ENCODE results near the gene VAV3.
"Not testable (repeated sequence)": the region's sequence is repeated elsewhere in the genome, so short reads cannot be mapped to it uniquely, and the experiment has no call there.

Gene VAV3

DNA sequence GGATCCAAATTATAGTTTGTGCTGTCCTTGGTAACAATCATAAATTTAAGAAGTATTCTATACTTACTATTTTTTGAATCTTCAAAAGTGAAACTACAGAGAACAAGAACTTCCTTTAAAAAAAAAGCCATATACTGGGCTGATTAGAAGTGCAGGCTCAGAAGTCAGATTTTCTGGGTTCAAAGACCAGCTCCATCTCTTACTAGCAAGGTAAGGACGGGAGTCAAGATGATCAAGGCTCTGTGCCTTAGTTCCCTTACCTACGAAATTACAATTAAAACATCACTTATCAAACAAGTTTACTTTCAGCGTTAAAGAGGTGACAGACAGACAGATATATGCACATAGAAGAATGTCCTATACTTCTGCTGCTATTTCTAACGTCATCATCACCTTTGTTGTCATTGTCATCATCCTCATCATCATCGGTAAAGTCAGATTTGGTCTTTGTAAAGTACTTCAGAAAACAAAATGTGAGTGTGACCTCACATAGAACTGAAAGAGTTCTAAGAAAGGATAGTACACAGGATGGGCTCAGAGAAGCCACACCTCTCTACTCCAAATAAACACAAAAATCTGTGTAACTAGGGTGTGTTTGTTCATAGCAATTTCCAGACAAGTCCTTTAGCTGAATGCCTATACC lies 178.7 kb downstream of the VAV3 start:
- no peak for DNase-seq

DNA sequence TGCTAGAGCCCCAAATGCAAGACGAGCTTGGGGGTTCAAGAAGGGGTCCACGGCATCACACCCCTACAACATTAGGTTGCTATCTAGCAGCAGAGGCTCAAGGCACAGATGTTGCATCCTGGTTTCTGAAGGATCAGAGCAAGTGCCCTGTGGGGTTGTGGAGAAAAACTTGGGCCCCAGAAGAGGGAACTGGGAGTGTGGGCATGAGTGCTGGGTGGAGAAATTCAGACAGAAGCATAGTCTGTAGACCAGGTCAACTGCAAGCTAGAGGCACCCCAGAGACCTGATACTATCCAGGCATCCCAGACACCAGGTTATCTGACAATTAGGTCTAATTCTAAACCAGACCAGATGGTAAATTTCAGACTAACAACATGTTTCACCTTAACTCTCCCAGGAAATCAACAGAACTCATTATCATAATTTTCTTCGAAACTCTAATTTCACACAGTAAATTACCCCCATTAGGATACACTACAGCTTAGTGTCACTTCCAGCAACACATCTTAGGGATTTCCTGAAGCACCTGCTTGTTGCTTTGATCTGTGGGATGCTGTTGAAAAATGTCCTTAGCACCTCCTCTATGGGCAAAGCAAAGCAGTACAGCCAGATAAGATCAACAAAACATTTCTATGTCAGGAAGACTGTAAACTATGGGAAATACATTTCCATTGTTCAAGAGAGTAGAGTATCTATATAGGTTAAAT lies 179.3 kb downstream of the VAV3 start:
- DNase-seq: no peak

DNA sequence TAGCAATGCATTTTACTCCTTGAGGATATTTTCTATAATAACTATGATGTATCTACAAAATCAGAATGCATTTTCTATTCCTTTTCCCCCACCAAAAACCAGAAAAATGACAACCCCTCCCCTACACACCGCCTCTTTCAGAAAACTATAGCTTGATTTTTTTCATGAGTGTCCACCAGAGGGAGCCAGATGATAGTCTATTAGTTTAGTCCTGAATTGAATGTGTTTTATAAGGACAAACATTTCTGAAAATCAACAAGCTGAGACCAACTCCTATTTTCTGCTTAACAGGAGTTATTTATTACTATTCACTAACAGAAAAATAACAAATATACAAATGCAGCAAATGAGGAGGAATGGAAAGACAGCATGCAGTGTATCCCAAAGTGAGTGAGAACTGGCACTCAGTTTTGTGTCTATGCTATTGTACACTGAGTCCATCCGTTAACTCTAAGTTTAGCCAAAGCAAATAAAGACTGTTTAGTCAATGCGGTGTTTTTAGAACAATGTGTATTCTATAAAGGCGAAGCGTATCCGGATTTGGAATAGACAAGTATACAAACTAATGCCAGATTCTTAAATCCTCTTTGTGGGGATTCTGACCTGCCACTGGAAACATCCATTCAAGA lies 182.6 kb downstream of the VAV3 start:
- no peak for DNase-seq

DNA sequence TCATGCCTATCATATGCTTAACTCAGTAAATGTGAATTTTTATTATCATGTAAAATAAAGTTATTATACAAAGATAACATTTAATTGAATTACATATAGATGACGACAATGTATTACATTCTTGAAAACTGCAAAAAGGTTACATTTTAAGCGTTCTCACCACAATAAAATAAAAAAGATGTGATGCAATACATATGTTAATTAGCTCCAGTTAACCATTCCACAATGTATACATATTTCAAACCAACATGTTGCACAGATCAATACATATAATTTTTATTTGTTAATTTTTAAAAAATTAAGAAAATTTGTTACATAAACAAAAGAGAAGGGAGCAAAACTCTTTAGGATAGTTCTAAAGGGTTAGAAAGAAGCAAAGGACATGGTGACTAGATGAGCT lies 183.7 kb downstream of the VAV3 start:
- no peak for DNase-seq

DNA sequence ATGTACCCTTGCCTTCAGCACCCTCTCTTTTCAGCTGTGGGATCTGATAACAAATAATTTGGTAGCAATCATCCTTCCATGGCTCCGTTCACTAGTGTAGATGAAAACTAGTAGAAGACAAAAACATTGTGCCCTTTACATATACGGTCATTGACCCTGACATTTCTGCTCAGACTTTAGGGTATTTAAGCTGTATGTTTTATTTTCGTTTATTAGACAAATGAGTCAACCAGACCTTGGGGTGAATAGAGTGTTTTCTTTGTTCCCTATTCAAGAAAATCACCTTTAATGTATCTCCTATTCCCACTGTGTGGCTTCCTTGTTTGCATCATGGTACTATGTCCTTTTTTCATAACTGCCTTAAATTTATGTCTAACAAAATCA lies 187.3 kb downstream of the VAV3 start:
- DNase-seq: no peak

DNA sequence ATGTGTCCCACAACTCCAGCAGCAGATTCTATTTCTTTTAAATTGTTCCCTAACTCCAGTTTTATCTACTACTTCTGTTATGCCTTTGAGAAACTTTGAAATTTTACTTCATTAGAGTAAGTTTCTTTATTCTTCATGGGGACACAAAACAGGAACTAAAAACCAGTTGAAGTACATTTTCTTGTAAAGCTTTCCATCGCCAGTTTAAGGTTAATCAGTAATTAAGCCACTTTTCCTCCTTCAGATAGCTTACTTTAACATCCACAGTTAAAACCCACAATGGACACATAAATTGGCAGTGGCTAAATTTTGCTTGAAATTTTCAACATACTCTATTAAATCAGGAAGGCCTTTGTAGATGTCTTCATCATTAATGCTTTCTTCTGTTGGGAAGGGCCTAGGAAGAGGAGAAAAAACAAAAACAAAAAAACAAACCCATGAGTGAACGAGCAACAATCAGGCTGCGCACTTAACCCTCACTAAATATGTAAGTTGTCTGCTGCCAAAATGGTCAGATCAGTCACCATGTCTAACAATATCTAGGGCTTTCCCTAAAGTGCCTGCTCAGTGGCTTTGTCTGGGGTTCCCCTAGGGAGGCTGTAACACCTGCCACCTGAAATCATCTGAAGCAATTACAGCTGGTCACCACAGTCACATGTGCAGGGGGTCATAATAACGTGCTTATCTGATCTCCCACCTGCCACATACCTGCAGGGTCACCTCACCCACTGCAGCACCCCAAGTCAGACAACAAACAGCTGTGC lies 187.9 kb downstream of the VAV3 start:
- DNase-seq: no peak

DNA sequence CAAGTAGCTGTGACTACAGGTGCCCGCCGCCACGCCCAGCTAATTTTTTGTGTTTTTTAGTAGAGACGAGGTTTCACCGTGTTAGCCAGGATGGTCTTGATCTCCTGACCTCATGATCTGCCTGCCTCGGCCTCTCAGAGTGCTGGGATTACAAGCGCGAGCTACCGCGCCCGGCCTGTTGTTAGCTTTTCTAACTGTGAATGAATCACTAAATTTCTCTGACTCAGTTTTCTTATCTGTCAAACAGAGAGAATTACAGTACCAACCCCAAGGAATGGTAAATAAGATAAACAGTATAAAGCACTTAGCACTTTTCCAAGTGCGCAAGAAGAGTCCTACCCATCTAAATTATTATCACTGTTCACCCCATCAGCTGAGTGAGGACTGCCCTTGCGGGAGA lies 193.6 kb downstream of the VAV3 start:
- DNase-seq: no peak

DNA sequence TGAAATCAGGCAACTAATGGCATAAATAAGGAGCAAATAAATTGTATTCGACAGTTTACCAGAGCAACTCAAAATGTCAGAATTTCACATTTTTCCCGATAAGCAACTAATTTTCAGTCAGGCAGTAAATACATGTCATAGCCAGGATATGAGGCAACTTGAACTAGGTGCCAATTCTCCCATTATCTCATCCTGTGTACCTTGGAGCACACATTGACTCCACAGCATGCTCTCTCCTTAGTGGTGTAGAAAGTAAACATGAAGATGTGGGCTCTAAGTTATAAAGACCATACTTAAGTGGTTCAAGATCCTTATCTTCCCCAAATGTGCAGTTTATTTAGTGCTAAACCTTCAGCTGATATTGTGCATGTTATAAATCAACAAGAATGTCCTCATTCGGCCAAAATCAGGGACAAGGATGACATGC lies 197.8 kb downstream of the VAV3 start:
- no peak for DNase-seq

DNA sequence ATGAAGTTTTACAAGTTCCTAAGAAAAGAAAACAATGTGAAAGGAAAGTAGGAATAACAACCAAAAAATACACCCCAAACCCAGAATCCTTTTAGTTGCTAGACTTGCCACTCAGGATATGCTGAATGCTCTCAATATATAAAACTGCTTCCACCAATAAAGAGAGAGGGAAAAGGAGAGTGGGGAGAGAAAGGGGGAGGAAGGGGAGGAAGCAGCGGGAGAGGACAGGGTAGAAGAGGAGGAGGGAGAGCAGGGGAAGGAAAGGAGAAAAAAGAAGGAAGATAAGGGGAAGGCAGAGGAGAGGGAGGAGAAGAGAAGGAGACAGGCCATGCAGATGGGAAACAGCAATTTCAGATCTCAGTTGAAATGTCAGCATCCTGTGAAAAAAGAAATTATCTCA lies 198.4 kb downstream of the VAV3 start:
- no peak for DNase-seq

DNA sequence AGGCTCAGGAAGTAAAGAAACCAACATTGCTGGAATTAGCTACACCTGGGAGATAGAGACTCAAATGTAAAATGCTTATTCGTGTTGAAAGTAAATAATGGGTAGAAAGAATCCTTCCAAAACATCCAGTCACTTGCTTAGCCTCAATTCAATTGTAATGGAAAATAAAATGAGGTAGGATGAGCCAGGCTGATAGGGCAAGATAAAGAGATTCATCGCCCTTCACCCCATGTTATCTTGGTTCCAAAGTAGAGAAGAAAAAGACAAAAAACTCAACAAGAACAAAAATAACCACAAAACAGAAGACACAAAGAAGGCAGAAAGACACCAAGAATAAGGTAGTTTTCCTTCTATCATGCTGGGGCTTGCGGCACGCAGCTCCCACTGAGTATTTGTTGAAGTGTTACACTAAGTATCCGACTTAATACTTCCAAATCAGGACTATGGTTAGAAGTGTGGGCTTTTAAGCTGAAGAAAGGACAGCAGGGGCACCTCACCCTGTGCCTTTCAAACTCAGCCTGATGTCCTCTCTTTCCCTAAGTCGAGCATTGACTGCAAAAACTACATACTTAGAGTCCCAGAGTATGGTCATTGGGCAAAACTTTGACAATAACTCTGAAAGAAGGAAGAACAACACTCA lies 202.1 kb downstream of the VAV3 start:
- DNase-seq: no peak

DNA sequence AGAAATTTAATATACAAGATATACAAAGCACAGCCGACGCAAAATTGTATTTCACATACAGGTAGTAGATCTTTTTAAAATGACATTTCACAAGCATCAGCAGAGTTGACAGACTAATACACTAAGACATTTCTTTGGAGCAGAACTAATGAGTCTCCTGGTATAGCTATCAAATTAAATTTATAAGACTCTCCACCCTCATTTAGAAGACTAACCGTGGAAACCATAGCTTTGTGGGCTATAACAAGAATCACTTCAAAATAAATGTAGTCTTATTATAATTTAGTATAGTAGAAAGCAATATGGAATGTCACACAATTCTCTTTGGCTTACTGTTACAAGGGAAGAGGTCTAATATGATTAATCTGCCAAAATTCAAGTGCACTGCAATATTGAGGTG lies 204.9 kb downstream of the VAV3 start:
- DNase-seq: no peak

DNA sequence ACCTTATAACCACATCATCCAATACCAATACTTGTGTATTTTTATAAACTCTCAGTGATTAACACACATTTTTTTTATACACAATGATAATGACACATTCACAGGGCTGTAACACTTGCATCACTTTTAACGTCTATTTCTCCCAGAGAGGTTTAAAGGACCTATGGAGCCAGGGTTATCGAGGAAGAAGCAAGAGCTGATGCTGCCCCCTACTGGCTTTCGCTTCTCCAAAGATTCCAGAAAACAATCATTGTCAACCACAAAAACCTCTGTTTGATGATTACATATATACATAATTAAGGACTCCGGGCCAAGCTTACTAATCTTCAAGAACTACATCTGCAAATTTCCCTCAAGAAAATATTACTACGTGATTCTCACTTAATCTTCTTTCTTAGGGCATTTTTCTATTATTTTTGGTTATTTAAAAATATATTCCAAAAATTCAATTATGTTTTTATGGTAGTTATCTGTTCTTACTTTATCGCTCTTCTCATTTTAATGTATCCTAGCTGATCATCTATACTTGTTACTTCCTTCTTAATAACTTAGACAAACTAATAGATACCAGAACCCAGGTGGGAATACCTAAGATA lies 214.5 kb downstream of the VAV3 start:
- DNase-seq: no peak

DNA sequence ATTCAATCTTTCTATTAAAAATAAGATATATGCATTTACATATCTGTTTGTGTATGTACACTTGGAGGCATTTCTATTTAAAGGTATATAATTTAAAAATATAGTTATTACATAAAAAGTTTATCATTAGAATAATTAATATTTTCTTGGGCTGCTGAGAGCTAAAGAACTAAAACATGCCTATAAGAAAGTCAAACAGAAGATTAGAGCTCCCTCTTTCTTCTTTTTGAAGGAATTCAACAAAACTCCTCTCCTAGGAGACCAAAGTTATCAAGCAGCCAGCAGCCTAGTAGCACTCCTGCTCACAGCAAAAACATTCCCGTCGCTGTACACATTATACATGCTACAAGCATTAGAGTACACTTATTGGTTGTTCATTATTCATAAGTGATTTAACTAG lies 216.4 kb downstream of the VAV3 start:
- DNase-seq: no peak

DNA sequence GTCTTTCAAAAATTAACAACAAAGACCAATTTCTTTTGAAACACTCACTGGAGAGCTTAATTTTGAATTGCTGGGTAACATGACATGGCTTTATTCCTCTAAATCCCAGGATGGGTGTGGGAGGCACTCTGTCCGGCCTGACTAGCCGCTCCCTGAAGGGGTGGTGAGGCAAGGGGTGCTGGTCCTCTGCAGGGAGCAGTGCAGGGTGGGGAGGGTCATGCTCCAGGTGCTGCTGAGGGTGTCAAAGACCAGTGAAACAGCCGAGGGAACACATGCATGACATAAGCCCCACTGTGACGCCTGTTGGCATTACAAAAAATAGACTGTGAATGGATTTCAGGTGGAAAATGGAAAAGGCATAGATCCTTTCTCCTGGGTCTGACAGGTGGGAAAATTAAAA lies 223.7 kb downstream of the VAV3 start:
- DNase-seq: no peak

DNA sequence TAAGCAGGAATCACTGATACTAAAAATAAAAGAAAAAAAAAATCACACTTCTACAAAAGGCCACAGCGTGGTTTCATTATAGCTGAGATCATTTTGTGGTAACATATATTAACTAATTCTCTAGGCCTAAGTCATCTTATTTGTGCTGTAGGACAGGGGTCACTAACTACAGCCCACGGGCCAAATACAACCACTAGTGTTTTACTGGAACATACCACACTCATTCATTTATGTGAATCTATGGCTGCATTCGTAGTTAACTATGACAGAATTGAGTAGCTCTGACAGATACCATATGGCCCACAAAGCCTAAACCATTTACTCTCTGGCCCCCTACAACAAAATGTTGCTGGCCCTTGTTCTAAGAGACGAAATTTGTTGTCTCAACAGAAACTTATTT lies 224.4 kb downstream of the VAV3 start:
- no peak for DNase-seq

DNA sequence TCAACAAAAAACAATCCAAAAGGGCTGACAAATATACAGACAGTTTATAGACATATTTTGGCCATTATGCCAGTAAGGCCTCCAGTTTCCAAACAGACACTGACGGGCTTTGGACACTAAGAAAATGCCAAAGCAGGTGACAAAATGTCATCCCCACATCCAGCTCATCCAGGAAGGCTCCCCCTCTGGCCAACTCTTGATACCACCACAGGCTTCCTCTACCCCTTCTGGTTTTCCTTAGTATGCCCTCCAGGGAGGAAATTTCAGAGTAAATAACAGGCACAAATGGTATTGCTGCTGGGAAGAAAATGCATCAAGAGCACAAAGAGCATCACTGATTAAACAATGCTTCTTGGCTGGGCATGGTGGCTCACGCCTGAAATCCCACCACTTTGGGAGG lies 225.3 kb downstream of the VAV3 start:
- DNase-seq: no peak

DNA sequence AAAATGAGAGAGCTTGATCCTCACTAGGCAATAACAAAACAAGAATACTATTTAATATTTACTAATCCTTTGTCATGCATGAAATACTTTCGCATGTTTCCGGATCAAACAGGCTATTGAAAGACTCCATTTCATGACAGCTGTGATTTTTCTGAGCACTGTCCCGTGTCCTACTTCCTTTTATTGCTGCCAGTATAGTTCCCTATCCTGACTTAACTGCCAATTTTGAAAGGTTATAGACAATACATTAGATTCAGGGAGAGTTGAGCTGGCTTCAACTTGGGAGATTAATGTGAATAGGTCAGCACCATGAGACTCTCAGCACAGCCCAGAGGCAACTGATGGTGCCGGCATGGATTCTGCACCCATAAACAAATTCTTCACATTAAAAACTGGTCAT lies 225.8 kb downstream of the VAV3 start:
- no peak for DNase-seq

DNA sequence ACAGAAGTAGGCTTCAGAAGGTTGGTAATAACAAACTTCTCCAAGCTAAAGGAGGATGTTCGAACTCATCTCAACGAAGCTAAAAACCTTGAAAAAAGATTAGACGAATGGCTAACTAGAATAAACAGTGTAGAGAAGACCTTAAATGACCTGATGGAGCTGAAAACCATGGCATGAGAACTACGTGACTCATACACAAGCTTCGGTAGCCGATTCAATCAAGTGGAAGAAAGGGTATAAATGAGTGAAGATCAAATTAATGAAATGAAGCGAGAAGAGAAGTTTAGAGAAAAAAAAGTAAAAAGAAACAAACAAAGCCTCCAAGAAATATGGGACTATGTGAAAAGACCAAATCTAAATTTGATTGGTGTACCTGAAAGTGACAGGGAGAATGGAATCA lies 231.6 kb downstream of the VAV3 start:
- not testable (repeated sequence) for DNase-seq

DNA sequence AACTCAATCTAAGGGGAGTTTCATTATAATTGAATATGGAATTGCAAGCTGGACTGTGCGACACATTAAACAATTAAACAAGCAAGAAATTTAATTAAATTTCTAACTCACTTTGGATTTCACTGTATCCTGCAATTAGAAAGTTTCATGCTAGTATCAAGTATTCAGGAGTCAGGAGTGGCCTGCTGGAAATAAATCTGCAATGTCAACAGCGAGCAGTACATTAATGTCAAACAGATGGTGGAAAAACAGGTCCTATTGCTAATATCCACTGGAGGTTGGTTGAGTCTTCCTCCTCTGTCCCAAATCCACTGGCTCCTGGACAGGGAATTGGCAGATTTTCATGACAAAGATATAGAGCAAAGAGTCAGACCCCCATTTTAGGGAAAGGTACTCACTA lies 237.1 kb downstream of the VAV3 start:
- no peak for DNase-seq

DNA sequence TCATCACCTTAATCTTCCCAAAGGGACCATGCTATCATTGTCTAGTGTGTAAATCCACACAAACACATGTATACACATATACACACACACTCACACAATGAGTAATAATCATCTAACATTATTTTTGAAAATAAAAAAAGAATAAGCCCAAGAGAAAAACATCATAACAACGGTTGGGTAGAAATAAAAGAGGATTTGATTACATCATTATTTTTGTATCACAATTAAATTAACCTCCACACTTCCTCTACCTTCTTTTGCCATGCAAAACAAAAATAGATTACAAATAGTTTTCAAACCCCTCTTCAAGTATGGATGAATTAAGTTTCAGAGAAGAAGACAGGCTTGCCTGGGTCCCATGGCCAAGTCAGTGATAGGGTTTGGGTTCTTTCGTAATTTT lies 238.1 kb downstream of the VAV3 start:
- DNase-seq: no peak

DNA sequence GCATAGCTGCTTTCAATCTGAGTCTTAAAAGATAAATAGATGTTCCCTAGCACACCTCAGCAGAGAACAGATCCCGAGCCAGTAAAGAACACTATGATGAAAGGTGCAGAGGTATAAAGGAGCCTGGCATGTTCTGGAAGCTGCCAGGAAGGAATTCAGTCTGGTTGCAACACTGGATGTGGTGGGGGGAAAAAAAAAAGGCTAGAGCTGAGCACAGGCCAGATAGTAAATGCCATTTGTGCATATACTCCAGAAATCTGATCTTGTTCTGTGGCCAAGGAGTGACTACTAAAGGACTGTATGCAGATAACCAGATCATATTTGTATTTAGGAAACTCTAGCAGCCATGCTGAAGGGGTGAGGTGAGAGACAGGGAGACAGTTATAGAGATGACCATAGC lies 240.3 kb downstream of the VAV3 start:
- no peak for DNase-seq

DNA sequence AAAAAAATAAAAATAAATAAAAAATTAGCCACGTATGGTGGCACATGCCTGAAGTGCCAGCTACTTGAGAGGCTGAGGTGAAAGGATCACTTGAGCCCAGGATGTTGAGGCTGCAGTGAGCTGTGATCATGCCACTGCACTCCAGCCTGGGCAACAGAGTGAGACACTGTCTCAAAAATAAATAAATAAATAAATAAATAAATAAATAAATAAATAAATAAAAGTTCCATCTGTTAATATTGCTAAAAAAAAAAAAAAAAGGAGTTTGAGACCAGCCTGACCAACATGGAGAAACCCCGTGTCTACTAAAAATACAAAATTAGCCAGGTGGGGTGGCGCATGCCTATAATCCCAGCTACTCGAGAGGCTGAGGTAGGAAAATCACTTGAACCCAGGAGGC lies 244.8 kb downstream of the VAV3 start:
- DNase-seq: not testable (repeated sequence)

DNA sequence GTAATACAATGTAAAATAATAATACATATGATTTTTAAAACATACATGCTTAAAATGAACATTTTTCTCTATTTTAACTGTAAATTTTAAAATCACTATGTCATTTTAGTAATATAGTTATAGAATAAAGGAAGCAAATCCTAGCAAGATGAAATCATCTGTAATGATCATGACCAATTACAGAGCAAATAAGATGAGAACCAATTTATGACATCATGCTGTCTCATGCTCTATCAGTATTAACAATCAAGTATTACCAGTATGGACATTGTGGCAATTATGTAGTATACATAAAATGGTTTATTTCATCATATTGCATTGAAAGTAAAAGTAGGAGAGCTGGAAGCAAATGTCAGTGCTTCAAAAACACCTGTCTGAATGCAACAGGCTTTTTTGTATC lies 255.0 kb downstream of the VAV3 start:
- no peak for DNase-seq

Data from activated T-cell treated with anti-CD3 and anti-CD28 coated beads, Interleukin-2, amount 50 U/mL, for 1 hour (primary cell).